Measurements from ENCODE around the gene SF3B4.

Gene SF3B4

DNA sequence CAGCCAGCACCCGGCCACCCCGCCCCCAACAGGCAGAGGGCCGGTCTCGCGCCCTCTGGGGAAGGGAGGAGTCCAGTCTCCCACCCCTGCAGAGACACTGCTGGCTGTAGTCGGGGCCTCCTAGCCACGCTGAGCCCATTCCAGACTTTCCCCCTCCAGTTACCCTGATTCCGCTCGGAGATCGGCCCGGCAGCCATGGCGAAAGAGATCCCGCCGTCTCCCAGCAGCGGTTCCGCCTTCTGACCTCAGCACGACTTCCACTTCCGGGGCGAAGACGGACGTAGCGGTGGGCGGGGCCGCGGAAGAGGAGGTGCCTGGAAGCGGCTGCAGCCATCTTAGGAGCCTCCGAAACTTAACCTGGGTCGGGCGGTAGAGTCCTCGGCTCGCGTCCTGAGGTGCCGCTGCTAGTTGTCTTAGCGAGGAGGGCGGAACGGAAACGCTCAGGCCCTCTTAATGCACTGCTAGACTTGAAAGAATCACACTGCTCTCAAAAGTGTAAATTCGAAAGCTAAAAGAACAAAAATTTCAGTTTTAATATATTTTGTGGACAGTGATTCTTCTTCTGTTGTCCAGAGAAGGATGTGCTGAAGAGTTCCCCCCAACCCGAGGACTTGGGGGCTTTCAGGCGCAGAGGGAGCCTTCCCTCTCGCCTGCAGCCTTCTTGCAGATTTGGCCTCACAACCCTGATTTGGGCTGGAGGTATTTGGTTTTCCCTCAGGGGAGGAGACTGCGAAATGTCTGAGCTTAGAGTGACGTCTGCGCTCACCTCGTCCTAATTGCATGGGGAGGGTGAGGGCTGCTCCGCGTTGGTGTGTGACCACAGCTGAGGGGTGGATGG, at the start of gene SF3B4:
TSS of gene SF3B4 (minus strand) at position 241 of the 838 bp plus-strand sequence. CDS start at position 197, 44 bp downstream.
- H3K4me3 ChIP-seq (ENCODE audit: low read length): peak within 1 kb of the TSS; percentile 95
- TF ChIP-seq, protein P1, sequence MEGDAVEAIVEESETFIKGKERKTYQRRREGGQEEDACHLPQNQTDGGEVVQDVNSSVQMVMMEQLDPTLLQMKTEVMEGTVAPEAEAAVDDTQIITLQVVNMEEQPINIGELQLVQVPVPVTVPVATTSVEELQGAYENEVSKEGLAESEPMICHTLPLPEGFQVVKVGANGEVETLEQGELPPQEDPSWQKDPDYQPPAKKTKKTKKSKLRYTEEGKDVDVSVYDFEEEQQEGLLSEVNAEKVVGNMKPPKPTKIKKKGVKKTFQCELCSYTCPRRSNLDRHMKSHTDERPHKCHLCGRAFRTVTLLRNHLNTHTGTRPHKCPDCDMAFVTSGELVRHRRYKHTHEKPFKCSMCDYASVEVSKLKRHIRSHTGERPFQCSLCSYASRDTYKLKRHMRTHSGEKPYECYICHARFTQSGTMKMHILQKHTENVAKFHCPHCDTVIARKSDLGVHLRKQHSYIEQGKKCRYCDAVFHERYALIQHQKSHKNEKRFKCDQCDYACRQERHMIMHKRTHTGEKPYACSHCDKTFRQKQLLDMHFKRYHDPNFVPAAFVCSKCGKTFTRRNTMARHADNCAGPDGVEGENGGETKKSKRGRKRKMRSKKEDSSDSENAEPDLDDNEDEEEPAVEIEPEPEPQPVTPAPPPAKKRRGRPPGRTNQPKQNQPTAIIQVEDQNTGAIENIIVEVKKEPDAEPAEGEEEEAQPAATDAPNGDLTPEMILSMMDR (conservative IDR thresholded peaks at IDR 0.05; ENCODE audit: low read length): no peak
- DNase-seq (ENCODE audit: low read depth): peak; percentile 91

DNA sequence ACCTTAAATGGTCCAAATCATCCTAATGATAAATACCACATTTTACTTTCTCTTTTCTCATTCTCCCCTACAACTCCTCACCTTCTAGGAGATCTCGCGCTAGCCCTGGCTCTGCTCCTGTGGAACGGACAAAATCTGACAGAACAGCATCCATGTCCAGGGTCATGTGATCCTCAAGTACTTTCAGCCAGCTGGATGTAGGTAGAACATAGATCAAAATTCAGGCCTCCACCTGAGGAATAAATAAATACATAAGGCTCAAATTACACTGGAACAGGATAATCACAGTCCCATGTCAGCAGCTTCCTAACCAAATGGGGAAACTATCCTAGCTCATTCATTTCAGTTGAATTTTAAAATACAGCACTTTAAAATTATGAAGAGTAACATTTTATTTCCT, 49.7 kb upstream of the SF3B4 start:
- DNase-seq (ENCODE audit: low read depth): no peak
- TF ChIP-seq, protein P1 (conservative IDR thresholded peaks at IDR 0.05; ENCODE audit: low read length): no peak
- no peak overlapping the region for H3K4me3 ChIP-seq (ENCODE audit: low read length)

GRCh38 chr1:149972547-149972946, 44.9 kb upstream of the SF3B4 start:
- TF ChIP-seq, protein P1 (conservative IDR thresholded peaks at IDR 0.05; ENCODE audit: low read length): no peak
- DNase-seq (ENCODE audit: low read depth): no peak
- H3K4me3 ChIP-seq (ENCODE audit: low read length): no peak overlapping the region

- TF ChIP-seq, protein P1 (conservative IDR thresholded peaks at IDR 0.05; ENCODE audit: low read length): no peak
- no peak for DNase-seq (ENCODE audit: low read depth)
- H3K4me3 ChIP-seq (ENCODE audit: low read length): no peak overlapping the region
Observed at GRCh38 chr1:149967646-149968045, 40.0 kb upstream of the SF3B4 start.

DNA sequence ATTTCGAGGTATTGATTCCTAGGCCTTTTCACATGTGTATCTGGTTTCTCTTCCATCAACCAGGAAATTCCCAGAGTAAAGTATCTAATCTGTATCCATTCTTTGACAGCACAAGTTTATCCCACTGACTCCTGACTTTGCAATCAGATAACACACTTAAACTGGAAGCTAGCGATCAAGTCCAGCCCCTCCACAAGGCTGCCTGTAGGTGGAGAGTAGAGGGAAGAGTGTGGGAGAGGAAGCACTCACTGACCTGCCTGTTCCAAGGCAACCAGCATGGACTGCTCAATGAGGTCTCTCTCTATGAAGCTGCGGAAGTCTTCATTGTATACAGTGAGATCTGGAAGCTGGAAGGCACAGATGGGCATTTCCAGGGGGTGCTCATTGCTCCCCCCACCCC, 39.4 kb upstream of the SF3B4 start:
- H3K4me3 ChIP-seq (ENCODE audit: low read length): no peak overlapping the region
- DNase-seq (ENCODE audit: low read depth): no peak
- TF ChIP-seq, protein P1 (conservative IDR thresholded peaks at IDR 0.05; ENCODE audit: low read length): no peak

GRCh38 chr1:149966405-149966804, 38.8 kb upstream of the SF3B4 start:
- TF ChIP-seq, protein P1 (conservative IDR thresholded peaks at IDR 0.05; ENCODE audit: low read length): no peak
- no peak for DNase-seq (ENCODE audit: low read depth)
- H3K4me3 ChIP-seq (ENCODE audit: low read length): no peak overlapping the region

- no peak overlapping the region for H3K4me3 ChIP-seq (ENCODE audit: low read length)
- DNase-seq (ENCODE audit: low read depth): no peak
- TF ChIP-seq, protein P1 (conservative IDR thresholded peaks at IDR 0.05; ENCODE audit: low read length): no peak
Observed at GRCh38 chr1:149965440-149965839, 37.8 kb upstream of the SF3B4 start.

All from AG10803 (cell line).